ENCODE data around the gene RUFY1.

GRCh38 chr5:179516221-179516620, 34.1 kb upstream of the RUFY1 start:
- TF ChIP-seq RAD21 (IDR thresholded peaks at IDR 0.05; ENCODE audit: low read depth) (no peak), EGR1 (IDR thresholded peaks at IDR 0.05) (no peak), MAX (IDR thresholded peaks at IDR 0.05) (no peak), REST (IDR thresholded peaks at IDR 0.05; ENCODE audit: low read depth) (no peak), CEBPB (IDR thresholded peaks at IDR 0.05) (no peak), YY1 (IDR thresholded peaks at IDR 0.05; ENCODE audit: low read depth) (no peak), EP300 (IDR thresholded peaks at IDR 0.05; ENCODE audit: borderline replicate concordance) (no peak), NFIC (IDR thresholded peaks at IDR 0.05) (no peak), TAF1 (IDR thresholded peaks at IDR 0.05; ENCODE audit: low read depth) (no peak), CREB1 (IDR thresholded peaks at IDR 0.05; ENCODE audit: low read depth) (no peak), TCF12 (IDR thresholded peaks at IDR 0.05; ENCODE audit: low read depth) (no peak), ZBTB7A (IDR thresholded peaks at IDR 0.05; ENCODE audit: low read depth) (no peak), FOXM1 (IDR thresholded peaks at IDR 0.05; ENCODE audit: borderline replicate concordance, low read depth) (no peak)
- TF ChIP-seq, protein P1, sequence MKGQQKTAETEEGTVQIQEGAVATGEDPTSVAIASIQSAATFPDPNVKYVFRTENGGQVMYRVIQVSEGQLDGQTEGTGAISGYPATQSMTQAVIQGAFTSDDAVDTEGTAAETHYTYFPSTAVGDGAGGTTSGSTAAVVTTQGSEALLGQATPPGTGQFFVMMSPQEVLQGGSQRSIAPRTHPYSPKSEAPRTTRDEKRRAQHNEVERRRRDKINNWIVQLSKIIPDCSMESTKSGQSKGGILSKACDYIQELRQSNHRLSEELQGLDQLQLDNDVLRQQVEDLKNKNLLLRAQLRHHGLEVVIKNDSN (IDR thresholded peaks at IDR 0.05) = no peak
